Stimulated activated CD8-positive, alpha-beta memory T cell treated with anti-CD3 and anti-CD28 coated beads, Interleukin-15, amount 100 ng/mL, for 1 hour (primary cell): Measurements from ENCODE around the gene TPX2.
"Not testable (repeated sequence)": the region's sequence is repeated elsewhere in the genome, so short reads cannot be mapped to it uniquely, and the experiment has no call there.

ENCODE experiments used
- DNase-seq: peaks from one replicate; pipeline ENCODE4 v3.0.0-alpha.2; 2020; ENCODE audit warnings: low read depth

Gene TPX2

DNA sequence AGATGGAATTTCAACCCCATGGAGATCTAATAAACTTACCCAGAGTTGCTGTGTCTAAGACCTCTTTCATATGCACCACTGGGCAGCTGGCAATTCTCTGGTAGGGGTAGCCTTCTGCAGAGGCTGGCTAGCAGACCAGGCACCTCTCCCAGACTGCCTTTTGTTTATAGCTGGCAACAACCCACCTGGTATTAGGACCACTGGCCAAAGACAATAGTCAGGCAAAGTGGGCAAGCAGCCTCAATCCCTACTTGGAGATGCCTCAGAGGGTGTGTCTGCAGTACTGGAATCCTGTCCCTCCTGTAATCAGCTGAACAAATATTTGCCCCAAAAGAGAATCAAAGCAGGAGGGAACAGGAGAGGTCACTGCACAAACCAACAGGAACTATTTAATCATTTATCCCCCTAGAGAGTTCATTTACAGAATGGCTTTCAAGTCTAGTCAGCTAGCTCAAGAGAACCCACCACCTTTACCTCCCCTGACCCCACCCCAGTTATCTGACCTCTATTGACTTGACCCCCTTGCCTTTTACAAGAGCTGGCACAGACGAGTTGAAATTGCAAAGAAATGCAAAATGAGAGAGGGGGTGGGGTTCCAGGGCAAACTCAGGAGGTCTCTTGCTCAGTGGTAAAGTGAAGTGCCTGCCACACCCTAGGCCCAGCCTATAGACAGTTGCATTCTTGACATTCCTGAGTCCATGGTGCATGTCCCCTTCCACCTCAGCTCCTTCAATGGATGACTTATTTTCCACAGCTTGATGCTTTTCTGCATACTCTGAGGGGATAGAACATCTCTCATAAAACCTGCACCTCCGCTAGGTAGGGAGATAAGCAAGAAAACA is 19.2 kb upstream of the TPX2 start:
- no peak for DNase-seq

DNA sequence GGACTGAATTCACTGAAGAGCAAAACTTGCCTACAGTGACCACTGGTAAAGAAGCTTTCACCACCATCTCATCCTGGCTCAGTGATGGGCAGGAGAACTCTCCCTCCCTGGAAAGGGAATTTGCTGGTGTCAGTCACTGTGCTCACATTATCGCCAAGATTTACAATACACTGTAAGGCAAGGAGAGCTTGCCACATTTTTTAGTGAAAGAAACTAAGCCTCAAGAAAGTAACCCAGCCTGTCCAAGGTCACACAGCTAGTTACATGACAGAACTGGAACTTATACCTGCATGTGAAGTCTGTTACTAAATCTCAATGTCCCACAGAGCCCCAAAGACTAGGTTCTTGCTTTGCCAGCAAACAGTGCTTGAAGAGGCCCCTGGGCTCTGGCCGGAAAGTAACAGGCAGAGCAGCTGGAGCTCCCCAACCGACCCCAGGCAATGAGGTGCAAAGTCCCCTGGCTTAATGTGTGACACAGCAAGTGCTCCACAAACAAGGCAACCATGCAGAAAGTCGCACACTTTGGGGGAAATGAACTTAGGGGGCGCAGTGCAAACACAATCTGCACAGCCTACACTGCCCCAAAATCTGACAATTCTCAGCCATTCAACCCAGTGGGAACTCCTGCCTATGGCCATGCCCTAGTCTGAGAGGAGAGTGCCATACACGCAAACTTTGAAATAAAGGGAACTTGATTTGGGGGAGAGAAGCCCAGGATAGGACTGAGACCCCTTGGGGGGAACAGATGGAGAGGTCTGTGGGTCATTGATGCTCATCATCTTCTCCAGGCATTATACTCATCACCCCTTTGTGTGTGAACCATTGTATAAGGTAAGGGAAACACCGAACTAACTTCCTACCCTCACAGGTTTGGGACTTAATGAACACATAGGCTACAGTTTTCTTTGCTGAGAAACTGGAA is 18.3 kb upstream of the TPX2 start:
- no peak for DNase-seq

DNA sequence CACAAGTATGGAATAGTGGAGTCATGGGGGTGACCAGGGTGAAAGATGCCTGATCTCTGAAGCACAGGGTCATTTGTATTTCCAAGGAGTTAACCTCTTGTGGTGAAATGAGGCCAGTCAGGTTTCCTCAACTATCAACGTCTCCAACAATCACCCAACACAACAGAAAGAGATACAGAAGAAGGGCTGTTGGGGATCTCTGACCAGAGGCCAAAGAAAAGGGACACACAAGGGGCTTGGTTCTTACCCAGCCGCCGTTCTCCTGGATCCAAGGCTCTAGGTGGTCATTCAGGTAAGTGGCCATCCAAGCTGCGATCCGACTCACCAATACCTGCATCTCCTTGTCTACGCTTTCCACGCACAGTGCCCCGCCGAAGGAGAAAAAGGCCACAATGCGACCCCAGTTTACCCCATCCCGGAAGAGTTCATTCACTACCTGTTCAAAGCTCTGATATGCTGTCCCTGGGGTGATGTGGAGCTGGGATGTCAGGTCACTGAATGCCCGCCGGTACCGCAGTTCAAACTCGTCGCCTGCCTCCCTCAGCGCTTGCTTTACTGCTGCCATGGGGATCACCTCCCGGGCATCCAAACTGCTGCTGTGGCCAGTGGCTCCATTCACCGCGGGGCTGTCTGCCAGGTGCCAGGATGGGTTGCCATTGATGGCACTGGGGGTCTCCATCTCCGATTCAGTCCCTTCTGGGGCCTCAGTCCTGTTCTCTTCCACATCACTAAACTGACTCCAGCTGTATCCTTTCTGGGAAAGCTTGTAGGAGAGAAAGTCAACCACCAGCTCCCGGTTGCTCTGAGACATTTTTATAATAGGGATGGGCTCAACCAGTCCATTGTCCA is 17.5 kb upstream of the TPX2 start:
- no peak for DNase-seq

DNA sequence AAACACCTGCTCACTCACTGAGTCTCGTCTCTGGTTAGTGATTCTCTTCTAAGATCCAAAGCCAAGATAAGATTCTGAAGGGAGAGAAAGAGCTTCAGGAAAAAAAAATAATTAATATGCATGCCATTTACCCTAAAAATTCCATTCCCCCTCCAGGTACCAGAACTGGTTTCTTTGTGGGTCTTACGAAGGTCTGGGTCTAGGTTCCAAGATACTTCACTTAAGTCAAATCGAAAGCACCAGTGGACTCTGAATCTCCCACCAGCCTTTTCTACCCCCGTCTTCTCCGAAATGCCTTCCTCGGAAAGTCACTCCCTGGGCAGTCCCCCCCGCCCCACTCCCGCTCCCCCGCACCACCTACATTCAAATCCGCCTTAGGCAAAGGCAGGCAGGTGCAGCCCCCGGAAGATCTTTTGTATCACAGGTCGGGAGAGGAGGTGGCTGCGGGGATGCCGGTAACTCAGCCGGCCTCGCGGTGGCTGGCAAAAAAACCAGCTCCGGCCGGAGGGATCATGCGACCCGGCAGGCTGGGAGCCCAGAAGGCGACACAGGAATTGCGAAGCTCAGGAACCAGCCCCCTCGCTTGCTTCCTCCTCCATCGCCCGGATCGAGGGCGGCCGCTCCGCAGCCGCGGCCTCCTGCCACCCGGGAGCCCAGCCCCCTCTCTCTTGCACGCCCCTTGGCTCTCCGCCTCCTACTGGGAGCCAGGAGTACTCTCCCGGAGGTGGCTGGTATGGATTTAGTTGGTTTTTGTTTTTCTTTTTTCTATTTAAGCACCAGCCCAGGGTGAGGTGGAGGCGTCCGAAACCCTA is 16.6 kb upstream of the TPX2 start, which contains the start of gene BCL2L1:
BCL2L1 (minus strand) TSS at position 612 of the 812 bp plus-strand sequence. CDS start 650 bp downstream, outside the sequence.
- DNase-seq, result peak; percentile 39

DNA sequence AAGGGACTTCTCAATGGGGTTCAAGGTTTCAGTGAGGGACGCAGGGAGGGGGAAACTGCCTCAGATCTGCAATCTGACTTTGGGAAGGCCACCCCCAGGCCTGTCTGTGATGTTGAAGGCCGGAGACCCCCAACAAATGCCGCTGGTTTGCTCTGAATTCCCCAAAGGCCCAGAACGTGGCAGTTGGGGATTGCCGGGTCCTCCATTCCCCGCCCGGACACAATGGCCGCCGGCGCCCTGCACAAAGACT is 16.1 kb upstream of the TPX2 start:
- DNase-seq, result no peak

DNA sequence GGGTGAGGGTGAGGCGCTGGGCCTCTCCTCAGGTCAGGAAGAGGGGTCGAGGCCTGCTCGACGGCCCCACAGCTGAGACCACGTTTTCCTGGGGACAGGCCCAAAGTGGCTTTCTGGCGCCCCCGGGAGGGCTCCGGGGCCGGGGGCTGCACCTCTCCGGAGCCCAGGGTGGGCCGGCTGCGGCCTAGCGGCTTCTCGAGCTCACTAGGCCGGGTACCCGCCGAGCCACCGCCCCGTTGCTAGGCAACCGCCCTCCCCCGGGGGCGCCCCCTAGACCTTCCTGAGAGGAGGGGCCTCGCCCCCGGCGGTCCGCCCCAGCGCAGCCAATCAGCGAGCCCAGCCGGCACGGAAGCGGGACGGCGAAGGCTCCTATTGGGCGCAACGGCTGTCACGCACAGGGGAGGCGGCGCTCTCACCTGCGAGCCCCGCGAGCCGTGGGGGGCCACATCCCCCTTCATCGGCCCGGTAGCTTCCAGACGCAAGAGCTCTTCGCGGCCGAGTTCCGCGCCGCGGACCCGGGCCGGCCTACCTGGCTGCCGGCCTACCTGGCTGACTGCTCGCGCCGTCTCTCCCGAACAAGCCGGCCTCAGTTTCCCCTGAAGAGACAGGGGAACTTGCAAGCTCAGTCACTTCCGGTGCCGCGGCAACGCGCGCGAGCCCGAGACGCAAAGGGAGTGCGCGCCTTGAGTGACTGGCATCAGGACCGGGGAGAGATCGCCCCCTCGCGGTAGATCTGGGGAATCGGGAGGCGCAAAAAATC is 15.6 kb upstream of the TPX2 start:
- DNase-seq, result peak; percentile 95

DNA sequence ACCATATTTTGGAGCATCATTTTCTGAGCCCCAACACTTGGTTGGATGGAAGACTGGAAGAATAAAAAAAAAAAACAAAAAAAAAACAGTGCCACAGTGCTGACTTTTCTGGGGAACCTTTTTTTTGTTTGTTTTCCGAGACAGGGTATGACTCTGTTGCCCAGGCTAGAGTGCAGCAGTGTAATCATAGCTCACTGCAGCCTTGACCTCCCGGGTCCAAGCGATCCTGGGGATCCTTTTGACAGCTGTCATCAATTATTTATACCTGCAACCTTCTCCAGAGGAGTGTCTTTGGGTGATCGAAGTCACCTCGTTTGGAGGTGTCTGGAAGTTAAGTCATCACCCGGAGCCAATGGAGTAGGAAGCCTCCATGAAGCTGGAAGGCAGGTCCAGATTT is 7.8 kb upstream of the TPX2 start:
- no peak for DNase-seq

DNA sequence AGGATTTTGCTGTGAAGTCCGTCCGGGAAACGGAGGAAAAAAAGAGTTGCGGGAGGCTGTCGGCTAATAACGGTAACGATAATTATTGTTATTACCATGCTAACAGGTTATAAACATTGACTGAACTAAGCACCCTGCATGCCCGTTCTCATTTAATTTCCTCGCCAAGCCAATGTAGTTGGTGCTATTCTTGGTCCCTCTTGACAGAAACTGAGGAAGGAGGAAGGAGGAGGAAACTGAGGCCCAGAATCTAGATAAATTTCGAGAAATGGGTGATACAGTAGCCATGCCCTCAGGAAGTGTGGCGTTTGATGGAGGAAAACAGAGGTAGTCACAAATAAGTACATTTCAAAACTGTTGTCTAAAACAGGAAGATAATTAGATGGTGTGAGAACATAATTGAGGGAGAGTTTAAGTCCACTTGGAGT is 474 bp downstream of the TPX2 start:
- no peak for DNase-seq

DNA sequence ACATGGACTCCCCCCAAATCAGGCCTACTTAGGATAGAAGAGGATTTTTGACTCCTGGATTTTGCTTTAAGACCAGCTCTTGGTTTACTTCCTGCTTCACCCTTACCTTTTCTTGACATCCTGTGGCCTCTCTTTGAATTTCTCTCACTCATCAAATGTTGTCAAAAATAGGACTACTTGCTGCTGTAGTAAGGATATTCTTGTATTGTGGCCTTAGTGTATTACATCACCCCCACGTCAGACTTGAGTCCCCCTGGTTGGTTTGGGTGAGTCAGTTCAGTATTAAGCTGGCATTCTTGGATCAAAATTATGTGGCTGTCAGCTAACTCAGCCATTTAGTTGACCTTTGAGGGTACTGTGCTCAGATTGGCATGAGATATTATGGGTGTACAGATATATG is 1.1 kb downstream of the TPX2 start:
- DNase-seq, result no peak

DNA sequence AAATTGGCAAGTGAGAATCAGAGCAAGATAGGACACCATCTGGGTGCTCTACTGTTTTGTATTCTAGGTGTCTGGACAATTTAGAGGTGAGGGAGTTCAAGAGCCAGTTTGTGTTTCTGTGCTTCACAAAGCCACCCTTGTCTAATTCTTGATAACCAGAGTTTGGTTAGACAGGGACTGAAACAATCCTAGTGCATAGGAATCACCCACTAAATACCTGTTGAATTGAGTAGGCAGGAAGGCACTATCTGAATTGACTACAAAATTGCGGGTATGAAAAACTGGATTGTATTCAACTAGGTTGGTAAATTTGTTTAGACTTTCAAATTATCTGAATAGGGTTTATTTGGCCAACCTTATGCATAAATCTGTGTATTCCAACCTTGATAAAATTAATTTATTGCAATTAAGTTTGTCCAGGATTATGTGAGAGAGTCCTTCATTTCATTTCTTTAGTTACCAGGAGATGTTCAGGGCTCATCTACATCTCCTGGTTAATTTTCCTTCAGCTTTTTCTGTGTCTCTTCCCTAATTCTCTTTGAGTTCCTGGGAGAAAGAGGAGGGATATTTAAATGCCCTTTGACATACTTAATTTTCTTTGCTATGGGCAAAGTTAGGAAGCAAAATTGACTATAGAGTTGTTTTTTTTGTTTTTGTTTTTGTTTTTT is 1.7 kb downstream of the TPX2 start:
- DNase-seq, result no peak

DNA sequence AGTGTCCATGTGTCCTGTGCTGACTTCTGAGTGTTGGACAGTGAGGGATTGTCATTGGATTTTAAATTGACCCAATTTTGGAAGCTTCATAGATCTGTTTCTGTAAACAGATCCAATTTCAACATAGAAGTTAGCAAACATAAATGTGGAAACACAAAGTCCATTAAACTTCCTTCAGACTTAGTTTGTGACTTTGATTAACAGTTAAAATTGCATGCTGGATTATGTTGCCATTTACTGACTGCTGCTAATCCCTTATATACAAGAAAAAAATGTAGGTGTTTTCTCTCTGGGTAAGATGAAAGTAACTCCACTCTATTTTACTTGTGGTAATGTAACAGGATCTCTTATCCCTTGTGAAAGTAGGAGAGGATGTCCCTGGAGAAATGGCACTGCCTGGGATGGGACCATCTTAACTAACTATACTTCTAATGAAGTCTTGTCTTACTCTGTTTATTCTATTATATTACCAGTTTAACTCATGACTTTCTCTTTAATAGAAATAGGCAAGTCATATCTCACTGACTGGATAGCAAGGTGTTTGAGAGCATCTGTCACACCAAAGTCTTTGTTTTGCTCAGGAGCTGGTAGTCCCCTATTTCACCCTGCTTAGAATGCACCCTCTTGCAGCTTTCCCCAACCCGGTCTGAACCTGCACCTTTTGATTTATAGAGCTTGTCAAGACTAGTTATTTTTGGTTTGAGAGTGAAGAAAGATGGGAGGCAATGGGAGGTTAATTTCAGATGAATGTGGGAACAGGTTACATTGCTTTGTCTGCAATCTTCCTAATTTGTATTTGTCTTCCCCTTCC is 7.2 kb downstream of the TPX2 start:
- no peak for DNase-seq

DNA sequence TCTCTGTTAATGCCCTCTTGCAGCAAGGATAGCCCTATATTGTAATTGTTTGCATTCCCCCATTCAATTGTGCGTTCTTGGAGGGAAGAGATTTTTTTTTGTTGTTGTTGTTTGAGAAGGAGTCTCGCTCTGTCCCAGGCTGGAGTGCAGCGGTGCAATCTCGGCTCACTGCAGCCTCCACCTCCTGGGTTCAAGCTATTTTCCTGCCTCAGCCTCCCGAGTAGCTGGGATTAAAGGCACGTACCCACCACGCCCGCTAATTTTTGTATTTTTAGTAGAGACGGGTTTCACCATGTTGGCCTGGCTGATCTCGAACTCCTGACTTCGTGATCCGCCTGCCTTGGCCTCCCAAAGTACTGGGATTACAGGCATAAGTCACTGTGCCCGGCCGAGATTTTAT is 7.9 kb downstream of the TPX2 start:
- not testable (repeated sequence) for DNase-seq

DNA sequence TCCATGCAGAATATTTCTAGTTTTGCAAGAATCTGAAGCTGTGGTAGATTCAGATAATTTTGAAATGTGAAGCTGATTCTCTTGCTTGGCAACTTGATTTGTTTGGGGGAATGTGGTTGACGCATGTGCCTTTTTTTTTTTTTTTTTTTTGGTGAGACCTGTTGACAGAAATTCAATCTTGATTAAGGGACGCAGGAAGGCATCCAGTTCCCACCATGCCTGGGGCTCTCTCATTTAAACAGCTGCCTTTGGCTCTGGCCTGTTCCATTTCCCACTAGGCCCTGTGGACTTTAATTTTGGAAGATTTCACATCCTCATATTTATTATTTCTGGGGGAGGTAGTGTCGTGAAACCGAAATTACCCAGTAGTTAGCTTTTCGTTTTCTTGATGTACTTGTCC is 8.6 kb downstream of the TPX2 start:
- no peak for DNase-seq

DNA sequence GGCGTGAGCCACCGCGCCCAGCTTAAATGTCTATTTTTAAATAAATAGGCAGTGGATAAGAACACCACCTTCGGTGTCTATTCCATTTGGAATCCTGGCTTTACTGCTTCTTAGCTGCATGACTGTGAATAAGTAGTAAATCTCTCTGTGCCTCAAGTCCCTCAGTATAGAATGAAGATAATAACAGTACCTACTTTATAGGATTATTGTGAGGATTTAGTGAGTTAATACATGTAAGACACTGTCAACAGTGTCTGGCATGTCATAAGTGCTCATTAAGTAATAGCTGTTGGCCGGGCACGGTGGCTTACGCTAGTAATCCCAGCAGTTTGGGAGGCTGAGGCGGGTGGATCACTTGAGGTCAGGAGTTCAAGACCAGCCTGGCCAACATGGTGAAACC is 10.1 kb downstream of the TPX2 start:
- no peak for DNase-seq

DNA sequence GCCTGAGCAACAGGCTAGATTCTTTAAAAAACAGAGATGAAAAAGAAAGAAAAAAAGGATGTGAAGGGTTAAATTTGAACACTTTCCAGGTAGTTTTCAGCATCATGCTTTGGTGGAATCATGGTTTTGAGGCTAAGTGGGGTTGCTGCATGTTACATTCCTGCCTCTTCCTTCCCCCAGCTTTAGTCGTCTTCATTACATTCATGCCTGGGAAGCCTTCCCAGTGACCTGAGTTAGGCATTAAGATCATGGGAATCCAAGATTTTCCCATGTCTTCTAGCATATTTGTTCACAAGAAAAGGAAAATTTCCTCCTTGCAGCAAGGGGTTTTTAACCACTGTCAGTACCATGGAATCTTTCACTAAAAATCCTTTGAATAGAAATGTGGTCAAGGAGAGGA is 12.0 kb downstream of the TPX2 start:
- DNase-seq, result no peak

DNA sequence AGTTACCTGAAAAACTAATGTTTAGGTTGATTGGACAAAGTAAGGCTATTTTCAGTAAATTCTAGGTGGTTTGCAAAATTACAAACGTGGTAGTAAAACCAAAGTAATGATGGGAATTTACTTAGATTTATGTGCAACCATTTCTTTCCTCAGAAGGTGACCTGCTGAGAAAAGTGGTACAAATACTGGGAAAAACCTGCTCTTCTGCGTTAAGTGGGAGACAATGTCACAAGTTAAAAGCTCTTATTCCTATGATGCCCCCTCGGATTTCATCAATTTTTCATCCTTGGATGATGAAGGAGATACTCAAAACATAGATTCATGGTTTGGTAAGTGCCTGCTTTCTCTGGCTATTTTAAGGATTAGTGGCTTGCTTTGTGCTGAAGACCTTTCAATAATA is 18.2 kb downstream of the TPX2 start:
- no peak for DNase-seq

DNA sequence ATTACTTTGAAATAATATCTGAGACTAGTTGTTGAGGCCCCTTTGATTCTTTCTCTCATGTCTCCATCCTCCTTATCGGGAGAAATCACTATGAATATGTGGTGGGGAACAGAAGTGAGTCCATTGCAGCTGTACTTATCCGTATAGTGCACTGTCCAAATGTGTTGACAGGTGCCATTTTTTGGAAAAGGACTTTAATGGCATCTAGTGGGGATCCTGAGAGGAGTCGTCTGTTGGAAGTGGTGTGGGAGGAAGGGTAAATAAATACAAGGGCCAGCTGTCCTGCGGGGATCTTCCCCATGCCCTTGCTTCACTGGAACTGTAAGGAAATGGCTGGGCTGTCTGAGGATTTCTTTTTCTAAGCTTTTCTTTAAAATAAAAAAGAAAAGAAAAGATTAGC is 19.4 kb downstream of the TPX2 start:
- no peak for DNase-seq

DNA sequence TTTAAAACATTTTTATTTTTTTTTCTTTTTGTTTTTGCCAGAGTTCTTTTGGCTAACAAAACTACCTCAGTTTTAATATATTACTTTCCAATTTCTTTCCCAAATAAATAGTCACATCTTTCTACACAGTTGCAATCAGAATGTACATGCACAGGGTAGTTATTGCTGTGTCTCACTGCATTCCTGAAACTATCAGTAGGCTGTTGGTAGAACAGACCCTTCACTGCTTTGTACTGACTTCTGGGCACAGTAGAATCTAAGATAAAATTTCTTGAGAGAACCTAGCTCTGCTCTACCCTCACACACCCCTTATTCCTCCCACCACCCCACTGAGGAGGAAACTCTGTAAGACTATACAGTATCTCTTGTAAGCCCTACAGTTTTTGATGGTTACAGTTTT is 19.9 kb downstream of the TPX2 start:
- no peak for DNase-seq

DNA sequence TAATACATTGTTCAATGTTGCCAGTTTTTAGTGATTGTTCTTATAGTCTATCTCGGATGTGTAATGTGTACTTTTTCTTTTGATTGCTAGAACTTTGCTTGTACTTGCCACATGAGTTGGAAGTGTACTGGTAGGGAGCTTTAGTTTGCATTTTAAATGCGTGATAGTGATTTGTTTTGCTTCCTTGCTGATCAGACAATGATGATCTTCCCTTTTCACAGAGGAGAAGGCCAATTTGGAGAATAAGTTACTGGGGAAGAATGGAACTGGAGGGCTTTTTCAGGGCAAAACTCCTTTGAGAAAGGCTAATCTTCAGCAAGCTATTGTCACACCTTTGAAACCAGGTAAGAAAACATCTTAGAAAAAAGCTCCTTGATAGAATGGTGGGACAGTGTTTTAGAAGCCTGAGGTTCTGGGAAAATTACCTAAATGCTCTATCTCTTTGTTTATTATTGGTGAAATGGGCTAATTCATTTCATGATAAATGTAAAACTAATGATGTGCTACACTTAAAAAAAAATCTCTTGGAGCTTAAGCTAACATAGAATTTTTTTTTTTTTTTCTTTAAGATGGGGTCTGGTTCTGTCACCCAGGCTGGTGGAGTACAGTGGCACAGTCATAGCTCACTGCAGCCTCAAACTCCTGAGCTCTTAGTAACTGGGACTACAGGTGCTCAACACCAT is 20.9 kb downstream of the TPX2 start:
- no peak for DNase-seq
